CD4-positive, alpha-beta T cell treated with Interleukin-21 for 1 hour (primary cell): Measurements from ENCODE around the gene PRSS22.

ENCODE experiments used
- DNase-seq: peaks from one replicate; pipeline ENCODE4 v3.0.0-alpha.2; 2020

PRSS22 gene

GRCh38 chr16:2857451-2858244, at the start of gene PRSS22:
TSS of gene PRSS22 (minus strand) at chr16:2858170. CDS start at chr16:2858104, 66 bp downstream.
- no peak for DNase-seq

GRCh38 chr16:2907084-2907753, 49.2 kb upstream of the PRSS22 start:
- peak; percentile 74 for DNase-seq

GRCh38 chr16:2905988-2906387, 48.0 kb upstream of the PRSS22 start:
- no peak for DNase-seq

- DNase-seq = peak; percentile 94
Measured at GRCh38 chr16:2905241-2905987, 47.4 kb upstream of the PRSS22 start.

DNA sequence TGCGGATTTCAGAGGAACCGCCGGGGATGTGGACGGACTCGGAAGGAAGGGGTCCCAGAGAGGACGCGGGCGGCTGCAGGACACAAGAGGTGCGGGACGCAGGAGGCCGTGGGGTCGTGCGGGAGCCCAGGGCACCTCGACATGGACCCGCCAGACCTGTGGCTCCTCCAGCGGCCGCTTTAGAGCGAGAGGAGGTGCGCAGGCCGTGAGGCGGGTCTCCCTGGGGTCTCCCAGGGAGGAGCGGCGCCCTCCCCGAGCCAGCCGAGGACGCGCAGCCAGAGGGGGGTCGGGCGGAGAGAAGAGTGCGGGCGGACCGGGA, 46.9 kb upstream of the PRSS22 start:
- no peak for DNase-seq

DNA sequence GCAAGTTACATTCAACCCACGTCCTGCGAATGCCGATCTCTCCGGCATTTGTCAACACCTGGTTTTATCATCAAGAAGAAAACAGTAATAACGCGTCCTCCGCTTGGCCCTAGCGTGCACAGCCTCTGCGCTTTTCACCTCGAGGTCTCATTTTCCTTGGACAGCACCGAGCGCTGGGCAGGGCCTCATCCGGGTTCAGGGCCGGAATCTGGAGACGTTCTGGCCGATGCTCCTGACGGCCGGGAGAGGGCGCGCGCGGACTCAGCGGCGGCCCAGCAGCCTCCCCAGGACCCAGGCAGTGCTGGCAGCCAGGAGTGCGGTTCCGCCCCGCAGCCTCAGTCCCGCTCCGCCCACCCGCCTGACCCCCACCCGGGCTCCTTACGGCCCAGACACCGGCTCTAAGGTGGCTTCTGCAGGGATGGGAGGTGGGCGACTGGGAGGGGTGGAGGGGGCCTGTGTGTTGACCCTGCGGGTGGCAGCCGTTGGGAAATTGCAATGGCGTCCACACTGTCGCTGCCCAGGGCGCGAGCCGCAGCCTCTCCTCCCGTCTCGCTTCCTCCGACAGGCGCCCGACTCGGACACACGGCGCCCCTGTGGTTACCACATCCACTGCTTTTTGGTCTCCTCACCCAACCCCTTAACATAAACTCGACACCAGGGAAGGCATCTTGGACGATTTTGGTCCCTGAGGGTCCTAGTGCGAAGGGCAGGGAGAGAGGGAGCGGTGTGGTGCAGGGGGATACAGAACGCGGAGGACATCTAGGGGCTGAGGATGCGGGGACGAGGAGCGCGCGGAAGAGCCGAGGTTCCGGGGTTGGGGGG, 46.3 kb upstream of the PRSS22 start:
- peak; percentile 80 for DNase-seq

DNA sequence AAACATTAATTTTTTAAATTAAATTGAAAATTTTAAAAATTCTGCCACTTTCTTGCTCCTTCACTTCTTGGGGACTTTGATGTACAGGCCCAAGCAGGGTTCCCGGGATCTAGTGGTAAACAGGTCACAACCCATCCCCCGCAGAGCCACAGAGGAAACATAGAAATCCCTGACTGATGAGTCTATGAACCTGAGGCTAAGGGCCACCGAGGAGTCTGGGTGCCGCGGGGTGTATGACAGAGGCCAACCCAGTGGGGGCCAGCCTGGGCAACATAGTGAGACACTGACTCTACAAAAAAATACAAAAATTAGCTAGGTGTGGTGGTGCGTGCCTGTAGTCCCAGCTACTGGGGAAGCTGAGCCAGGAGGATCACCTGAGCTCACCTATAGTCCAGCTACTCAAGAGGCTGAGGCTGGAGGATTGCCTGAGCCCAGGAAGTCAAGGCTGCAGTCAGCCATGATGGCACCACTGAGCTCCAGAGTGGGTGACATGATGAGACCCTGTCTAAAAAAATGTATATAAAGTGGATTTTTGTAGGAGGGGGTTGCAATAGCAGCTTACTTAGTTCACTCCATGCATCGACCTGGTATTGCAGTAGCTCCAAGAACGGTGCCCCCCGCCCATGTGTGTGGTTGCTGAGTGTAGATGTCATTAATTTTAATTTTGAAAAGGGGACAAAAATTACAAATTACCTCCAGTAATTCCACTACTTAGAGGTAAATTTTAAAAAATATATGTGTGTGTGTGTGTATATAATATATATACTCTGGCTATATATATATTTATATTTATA, 44.6 kb upstream of the PRSS22 start:
- DNase-seq = no peak

DNA sequence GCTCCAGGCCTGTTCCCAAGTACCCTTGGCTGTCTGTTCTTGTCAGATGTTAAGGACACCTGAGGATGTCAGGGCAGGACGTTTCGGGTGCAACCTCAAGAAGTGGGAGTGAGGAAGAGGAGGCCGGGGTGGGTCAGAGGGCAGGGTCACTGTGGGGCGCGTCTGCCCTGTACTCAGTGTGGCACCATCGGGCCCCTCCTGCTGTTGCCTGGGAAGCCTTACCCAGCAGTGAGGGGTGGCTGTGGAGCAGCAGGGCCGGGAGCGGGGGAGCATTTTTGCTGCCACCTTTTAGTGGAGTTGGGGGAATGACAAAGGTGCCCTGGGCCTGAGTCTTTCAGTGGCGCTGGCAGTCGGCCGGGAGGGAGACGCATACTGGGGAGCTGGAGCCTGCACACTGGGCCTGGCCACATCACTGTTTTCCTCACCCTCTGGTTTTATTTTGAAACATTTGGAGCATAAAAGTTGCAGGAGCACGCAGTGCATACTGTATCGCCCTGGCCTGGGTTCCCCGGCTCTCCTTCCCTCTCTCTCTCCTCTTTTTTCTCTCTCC, 42.6 kb upstream of the PRSS22 start:
- DNase-seq = no peak

GRCh38 chr16:2899564-2900072, 41.6 kb upstream of the PRSS22 start:
- no peak for DNase-seq

DNA sequence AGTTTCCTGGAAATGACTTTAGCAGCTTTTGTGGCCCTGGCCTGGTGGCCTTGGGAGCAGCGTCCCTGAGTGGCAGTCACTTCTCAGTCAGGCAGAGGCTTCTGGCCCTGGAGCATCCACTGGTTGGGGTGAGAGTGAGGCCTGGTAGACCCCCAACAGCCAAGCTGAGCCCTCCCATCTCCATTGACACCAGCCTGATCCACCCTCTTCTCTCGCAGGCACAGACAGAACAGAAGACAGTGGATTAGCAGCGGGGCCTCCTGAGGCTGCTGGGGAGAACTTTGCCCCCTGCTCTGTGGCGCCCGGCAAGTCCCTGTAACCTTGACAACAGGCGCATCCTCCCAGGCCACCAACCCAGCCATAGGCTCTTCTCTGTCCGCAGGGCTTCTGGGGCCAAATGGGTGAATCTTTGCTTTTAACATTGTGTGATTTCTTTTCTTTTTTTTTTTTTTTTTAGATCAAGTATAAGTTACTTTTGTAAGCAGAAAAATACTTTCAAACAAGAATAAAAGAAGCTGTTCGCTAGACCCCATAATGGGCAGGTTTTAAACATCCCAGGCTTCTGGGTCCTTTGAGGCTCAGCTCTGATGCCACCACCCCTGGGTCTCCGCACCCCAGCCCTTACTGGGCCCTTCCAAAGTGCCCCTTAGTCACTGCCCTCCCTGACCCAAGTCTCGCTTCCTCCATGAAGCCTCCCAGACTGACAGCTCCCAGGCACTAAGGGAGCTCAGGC, 41.0 kb upstream of the PRSS22 start:
- DNase-seq = no peak

- DNase-seq = no peak
Measured at GRCh38 chr16:2897110-2897509, 39.1 kb upstream of the PRSS22 start.

GRCh38 chr16:2896480-2897010, 38.6 kb upstream of the PRSS22 start:
- DNase-seq = no peak

GRCh38 chr16:2895813-2896212, 37.8 kb upstream of the PRSS22 start:
- no peak for DNase-seq

DNA sequence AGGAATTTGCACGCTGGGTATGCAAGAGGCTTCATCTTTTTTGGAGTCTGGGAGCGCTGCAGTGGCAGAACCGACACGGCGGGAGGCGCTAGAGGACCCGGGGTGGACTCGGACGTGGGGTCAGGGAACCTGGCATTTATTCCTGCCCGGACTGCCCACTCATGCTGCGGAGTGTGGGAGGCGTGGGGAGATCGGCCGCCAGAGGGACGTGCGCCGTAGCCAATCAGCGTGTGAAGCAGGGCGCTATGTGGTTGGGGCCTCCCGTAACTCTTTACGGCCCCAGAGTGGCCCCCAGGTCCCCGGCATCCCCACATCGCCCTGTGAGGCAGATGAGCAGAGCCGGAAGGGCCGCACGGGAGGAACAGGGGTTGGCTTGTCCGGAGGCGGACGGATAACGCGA, 36.3 kb upstream of the PRSS22 start:
- DNase-seq = no peak

GRCh38 chr16:2884041-2884451, 26.1 kb upstream of the PRSS22 start:
- DNase-seq = no peak

DNA sequence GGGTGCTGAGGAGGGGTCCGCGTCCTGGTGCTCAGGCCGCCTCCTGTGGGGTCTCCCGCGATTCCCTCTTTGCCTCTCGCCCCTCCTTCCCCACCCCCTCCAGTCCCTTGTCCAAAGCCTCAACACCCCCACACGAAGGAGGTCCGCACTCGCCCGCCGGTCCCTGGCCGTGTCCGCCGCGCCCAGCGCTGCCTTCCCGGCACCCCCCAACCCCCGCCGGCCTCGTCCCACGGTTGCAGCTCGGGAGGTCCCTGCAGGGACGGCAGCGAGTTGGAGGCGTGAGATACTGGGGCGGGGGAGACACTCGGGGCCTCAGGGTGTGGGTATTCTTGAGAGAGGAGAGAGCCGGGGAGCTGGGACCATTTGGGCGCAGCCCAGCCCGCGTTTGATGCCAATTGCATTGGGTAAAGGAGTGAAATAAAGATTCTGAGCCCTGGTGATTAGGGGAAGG, 25.5 kb upstream of the PRSS22 start:
- DNase-seq = no peak

DNA sequence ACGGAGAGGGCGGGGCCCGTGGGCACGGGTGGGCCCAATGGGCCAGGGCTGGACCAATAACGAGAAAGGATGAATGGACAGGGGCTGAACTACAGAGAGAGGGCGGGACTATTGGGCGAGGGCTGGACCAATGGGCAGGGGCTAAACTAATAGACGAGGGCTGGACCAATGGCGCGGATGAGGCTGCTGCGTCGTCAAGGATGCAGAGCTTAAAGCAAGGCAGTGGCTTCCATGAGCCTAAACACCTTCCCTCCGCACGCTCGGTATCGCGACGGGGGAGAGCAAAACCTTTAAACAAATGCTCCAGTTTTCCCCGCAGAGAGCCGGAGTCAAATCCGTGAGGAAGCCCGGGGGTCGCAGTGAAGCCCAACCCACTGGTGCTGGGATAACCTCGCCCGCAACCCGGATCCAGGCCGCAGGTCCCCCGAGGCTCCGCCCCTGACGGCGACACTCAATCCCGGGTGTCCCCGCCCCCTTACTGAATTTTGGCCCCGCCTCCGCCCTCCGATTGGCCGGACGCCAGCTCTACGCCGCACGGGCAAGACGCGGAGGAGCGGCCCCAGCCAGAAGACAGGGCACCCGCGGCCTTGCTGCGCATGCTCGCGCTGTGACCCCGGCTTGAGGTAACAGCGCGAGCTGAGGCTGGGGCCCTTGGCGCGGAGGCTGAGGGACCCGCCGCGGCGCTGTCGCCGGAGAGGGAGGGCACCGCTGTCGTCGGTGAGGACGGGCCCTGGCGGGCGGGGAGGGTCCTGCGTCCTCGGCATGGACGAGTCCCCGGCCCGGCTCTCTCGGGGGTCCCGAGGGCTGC, 24.9 kb upstream of the PRSS22 start, which contains the start of gene FLYWCH2:
TSS of gene FLYWCH2 (plus strand) at position 566 of the 808 bp plus-strand sequence. CDS start 13,235 bp downstream, outside the sequence.
- DNase-seq = peak; percentile 100

GRCh38 chr16:2881783-2882649, 24.0 kb upstream of the PRSS22 start:
- peak; percentile 34 for DNase-seq
